Activated T-helper 9 cell treated with anti-CD3 and anti-CD28 coated beads, Interleukin-2, amount 50 U/mL, for 16 hours (primary cell): ENCODE results near the gene SHC2.
A peak's percentile ranks its signal among the peaks of the same experiment; 100 is the strongest.
"Not testable (repeated sequence)": the region's sequence is repeated elsewhere in the genome, so short reads cannot be mapped to it uniquely, and the experiment has no call there.

Experiments
- DNase-seq: peaks from one replicate; pipeline ENCODE4 v3.0.0-alpha.2; 2020; ENCODE audit warnings: low read depth

SHC2 gene

DNA sequence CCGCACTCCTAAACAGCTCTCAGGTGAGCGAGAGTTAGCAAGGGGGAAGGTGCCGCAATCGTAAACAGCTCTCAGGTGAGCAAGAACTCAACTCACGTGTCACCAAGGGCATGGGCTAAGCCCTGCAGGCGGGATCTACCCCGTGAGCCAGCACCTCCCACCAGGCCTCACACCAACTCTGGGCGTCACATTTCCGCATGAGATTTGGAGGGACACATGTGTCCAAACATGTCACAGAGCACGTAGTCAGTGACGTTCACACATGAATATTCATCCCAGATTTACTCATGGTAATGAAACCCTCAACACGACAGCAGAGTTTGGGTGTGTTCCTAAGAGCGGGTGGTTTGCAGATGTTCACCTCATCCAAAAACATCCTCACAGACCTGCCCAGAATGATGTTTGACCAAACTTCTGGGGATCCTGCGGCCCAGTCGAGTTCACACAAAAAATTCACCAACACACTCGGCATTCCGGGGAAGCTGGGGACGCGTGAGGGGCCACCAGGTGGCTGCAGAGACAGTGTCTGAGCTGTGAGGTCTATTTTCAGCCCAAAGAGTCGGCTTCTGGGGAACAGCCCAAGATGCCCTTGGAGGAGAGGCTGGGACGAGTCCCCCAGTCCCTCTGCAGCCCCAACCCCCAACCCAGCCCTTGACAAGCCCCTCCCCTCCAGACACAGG, 71.4 kb downstream of the SHC2 start:
- DNase-seq: no peak

DNA sequence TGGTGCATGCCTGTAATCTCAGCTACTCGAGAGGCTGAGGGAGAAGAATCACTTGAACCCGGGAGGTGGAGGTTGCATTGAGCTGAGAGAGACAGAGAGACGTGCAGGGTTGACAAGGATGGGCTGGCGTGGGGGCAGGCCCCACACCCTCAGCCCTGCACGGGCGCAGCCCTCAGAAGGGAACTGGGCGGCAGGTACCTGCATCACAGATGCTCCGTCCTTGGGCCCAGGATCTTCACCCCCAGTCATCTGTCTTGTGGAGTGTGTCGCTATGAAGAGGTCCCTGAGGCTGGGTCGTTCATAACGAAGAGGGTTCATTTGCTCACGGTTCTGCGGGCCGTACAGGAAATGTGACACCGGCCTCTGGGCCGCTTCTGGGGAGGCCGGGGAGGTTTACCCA, 72.1 kb downstream of the SHC2 start:
- no peak for DNase-seq

DNA sequence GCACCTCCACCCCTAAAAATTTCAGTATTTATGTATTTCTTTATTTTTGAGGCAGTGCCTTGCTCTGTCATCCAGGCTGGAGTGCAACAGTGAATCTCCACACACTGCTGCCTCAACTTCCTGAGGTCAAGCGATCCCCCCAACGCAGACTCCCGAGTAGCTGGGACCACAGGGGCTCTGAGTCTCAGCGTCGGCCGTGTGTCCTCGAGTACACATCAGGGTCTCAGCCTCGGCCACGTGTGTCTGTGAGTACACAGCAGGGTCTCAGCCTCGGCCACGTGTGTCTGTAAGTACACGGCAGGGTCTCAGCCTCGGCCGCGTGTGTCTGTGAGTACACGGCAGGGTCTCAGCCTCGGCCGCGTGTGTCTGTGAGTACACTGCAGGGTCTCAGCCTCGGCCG, 73.1 kb downstream of the SHC2 start:
- no peak for DNase-seq

DNA sequence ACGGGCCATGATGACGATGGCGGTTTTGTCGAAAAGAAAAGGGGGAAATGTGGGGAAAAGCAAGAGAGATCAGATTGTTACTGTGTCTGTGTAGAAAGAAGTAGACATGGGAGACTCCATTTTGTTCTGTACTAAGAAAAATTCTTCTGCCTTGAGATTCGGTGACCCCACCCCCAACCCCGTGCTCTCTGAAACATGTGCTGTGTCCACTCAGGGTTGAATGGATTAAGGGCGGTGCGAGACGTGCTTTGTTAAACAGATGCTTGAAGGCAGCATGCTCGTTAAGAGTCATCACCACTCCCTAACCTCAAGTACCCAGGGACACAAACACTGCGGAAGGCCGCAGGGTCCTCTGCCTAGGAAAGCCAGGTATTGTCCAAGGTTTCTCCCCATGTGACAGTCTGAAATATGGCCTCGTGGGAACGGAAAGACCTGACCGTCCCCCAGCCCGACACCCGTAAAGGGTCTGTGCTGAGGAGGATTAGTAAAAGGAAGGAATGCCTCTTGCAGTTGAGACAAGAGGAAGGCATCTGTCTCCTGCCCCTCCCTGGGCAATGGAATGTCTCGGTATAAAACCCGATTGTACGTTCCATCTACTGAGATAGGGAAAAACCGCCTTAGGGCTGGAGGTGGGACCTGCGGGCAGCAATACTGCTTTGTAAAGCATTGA, 74.1 kb downstream of the SHC2 start:
- not testable (repeated sequence) for DNase-seq

DNA sequence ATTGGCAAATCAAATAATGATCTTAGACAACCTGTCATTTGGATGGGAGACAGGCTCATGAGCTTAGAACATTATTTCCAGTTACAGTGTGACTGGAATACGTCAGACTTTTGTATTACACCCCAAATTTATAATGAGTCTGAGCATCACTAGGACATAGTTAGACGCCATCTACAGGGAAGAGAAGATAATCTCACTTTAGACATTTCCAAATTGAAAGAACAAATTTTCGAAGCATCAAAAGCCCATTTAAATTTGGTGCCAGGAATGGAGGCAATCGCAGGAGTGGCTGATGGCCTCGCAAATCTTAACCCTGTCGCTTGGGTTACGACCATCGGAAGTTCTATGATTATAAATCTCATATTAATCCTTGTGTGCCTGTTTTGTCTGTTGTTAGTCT, 74.6 kb downstream of the SHC2 start:
- DNase-seq: not testable (repeated sequence)

DNA sequence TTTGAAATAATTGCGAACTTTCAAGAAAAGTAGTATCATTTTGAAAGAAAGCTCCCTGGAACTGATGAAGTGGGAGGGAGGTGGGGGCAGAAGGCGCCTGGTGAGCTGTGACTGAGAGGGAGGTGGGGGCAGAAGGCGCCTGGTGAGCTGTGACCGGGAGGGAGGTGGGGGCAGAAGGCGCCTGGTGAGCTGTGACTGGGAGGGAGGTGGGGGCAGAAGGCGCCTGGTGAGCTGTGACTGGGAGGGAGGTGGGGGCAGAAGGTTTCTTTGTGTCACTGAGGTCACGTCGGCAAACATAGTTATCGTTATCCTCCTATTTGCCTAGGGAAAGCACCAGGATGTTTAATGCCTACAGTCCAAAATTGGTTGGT, 76.0 kb downstream of the SHC2 start:
- DNase-seq: no peak

DNA sequence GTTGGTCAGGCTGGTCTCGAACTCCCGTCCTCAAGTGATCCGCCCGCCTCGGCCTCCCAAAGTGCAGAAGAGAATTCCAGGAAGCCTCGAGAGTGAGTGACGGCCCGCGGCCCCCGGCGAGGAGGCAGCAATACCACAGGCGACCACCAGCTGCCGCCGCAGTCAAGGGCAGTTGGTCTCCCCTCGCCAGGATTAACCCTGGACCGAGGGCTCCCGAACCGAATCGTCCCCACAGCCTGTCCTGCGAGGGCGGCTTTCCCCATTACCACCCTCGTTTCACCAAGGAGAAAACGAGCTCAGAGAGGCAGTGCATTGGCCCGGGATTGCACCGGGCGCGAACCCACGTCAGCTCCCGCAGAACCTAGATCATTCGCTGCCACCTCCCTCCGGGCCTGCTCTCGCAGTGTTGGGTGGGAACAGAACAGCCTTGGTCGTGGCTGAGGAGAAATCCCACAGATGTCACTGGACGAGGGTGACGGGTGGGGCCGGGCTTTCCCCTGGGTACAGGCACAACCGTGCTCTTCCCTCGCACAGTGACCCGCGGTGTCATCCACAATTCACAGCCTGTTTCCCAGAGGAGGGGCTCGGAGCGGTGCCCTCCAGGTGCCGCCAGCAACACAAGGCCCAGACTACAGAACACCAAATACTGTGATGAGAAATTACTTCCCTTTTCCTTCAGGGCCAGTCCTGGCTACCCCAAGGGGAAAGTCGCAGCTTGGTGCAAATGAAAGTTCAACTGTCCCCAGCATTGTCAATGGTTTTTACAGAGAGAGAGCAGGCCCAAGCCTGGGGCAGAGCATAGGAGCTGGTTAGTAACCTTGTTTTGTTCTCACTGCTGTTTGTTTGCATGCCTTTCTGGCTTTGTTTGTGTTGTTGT, 76.7 kb downstream of the SHC2 start:
- no peak for DNase-seq

DNA sequence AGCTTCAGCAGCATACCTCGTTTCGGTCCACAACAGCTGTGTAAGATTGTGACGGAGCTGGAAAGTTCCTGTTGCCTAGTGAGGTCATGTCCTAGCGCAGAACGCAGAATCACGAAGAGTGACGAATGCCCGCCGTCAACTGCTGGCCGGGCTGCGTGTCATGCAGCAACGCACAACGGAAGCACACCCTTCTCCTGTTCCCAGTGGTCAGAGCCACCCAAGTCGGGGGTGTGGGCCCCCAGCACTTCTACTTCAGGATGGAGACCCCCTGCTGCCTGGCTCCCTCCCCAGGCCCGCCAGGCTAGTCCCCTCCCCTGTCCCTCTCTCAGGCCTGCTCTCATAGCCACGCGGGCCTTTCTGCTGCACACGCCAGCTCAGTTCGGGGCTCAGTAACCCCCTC, 77.8 kb downstream of the SHC2 start:
- no peak for DNase-seq

DNA sequence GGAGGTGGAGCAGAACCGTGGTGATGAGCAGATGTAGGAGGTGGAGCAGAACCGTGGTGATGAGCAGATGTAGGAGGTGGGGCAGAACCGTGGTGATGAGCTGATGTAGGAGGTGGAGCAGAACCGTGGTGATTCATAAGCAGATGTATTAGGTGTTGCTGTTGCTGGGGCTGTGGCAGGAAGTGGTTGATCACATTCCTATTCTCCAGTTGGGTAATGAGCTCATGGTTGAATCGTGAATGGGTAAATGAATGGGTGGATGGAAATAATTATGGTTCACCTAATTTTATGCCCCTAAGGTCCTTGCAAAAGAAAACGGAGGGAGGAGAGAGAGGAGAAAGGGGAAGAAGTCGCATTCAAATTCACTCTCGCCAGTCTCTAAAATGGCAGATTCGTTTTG, 78.3 kb downstream of the SHC2 start:
- DNase-seq: peak; percentile 16

DNA sequence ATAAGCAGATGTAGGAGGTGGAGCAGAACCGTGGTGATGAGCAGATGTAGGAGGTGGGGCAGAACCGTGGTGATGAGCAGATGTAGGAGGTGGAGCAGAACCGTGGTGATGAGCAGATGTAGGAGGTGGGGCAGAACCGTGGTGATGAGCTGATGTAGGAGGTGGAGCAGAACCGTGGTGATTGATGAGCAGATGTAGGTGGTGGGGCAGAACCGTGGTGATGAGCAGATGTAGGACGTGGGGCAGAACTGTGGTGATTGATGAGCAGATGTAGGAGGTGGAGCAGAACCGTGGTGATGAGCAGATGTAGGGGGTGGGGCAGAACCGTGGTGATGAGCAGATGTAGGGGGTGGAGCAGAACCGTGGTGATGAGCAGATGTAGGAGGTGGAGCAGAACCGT, 78.9 kb downstream of the SHC2 start:
- DNase-seq: peak; percentile 5

DNA sequence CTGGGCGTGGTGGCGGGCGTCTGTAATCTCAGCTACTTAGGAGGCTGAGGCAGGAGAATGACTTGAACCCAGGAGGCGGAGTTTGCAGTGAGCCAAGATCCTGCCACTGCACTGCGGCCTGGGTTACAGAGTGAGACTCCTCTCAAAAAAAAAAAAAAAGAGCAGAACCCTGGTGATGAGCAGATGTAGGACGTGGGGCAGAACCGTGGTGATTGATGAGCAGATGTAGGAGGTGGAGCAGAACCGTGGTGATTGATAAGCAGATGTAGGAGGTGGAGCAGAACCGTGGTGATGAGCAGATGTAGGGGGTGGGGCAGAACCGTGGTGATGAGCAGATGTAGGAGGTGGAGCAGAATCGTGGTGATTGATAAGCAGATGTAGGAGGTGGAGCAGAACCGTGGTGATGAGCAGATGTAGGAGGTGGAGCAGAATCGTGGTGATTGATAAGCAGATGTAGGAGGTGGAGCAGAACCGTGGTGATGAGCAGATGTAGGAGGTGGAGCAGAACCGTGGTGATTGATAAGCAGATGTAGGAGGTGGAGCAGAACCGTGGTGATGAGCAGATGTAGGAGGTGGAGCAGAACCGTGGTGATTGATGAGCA, 80.1 kb downstream of the SHC2 start:
- DNase-seq: not testable (repeated sequence)

DNA sequence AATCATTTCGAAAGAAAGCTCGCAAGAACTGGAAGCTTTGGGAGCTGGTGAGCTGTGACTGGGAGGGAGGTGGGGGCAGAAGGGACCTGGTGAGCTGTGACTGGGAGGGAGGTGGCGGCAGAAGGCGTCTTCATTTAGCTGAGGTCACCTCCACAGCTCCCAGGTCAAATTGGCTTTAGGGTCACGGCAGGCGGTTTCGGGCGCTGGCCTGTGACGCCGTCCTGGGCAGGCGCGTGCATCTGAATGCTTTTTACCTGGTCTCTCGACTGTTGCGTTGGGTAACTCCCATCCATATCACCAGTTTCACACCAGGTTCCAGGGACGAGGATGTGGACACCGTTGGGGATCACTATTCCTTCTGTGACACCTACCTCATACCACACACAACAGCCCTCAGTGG, 81.0 kb downstream of the SHC2 start:
- no peak for DNase-seq

DNA sequence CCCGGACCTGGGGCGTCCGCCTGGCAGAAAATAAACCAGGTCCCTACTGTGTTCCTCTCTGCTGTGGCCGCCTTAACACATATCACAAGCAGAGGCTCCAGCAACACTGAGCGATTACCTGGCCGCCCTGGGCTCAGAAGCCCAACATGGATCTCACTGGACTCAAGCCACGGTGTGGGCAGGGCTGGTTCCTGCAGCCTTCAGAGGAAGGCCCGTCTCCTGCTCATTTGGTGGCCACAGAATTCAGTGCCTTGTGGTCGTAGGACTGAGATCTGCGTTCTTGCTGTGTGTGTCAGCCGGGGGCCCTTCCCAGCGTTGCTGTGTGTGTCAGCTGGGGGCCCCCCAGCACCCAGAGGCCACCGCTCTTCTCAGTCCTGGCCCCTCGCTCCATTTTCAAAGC, 82.1 kb downstream of the SHC2 start:
- no peak for DNase-seq

DNA sequence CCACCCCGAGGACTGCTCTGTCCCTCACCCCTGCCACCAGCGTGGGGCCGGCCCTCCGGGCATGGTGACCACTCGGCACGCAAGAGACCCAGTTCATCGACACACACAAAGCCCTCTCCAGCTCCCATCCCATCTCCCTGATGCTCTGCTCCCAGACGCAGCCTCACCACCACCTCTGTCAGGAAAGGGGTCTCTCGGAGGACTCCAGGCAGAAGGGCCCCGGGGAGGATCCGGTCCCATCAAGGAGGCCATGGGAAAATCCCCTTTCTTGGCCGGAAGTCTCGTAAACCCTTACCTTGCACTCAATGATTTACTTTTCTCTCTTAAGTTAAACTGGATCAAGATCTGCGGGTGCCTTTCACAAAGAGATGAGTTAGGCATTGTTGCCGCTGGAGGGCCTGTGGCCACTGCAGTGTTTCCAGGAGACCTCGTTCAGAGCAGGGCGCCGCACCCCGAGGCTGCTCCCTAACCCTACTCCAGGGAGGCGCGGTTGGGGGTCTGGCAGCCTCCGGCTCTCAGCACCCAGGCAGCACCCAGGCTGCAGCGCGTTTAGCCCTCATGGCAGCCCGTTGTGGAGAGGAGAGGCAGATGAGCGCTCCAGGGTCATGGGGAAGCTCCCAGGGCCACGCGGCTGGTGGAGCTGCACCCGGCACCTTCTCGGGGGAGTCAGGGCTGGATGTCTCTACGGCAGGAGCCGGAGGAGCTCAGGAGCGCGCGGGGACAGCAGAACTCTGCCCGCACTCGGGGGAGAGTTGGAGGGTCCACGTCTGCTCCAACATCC, 82.8 kb downstream of the SHC2 start:
- DNase-seq: no peak

DNA sequence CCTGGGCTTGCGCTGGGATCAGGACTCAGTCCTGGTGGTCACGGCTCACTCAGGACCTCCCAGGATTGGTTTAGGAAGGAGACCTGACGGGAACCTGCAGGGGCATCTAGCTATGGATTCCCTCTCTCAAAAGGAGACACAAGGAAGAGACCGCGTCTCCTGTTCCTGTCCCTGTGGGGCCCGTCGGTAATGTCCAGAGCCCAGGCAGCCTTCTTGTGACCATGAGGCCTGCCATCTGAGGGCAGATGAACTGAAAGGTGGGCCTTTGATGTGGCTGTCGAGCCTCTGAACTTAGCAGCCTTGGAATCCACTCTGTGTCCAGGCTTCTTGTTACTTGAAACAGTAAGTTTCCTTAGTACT, 84.7 kb downstream of the SHC2 start:
- DNase-seq: no peak

DNA sequence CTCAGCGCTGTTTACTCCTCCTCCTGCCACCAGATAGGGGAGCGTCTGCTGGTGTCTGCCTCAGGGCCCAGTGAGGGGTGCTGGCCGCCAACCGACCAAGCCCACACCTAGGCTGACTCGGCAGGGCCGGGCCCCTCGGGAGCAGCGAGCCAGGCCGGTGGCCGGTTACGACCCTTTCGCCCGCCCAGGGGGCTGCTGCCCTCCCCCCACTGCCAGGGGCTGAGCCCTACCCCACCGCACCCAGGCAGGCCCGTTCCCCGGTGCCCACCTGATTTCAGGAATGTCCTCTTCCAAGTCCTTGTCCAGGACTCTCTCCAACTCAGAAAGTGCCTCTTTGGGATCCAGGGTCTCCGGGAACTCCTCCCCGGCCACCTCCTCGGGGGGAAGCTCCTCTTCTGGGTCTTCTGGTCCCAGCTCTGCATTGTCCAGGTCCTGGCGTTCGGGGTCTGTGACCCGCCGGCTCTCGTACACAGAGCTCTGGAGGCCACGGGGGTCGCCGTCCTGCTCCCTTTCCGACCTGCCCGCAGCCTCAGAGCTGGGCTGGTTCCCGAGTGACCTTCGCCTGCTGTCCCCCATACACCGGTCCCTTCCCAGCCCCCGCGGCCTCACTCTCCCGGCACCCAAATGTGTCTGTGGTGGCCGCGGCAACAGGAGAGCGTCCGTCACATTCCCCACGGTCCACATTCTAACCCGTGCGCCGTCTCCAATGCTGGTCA, 85.3 kb downstream of the SHC2 start:
- DNase-seq: no peak

DNA sequence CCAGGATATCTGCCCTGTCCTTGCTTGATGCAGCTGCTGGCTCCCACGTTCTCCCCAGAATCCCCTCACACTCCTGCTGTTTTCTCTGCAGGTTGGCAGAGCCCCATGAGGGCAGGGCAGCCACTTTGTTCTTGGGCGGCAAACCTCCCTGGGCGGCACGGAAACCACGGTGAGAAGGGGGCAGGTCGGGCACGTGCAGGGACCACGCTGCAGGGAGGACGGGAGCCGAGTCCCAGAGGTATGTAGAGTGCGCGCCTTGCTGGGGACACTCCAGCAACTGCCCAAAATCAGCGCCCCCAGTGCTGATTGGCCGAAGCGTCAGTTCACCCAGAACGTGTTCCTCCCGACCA, 86.0 kb downstream of the SHC2 start:
- DNase-seq: no peak

DNA sequence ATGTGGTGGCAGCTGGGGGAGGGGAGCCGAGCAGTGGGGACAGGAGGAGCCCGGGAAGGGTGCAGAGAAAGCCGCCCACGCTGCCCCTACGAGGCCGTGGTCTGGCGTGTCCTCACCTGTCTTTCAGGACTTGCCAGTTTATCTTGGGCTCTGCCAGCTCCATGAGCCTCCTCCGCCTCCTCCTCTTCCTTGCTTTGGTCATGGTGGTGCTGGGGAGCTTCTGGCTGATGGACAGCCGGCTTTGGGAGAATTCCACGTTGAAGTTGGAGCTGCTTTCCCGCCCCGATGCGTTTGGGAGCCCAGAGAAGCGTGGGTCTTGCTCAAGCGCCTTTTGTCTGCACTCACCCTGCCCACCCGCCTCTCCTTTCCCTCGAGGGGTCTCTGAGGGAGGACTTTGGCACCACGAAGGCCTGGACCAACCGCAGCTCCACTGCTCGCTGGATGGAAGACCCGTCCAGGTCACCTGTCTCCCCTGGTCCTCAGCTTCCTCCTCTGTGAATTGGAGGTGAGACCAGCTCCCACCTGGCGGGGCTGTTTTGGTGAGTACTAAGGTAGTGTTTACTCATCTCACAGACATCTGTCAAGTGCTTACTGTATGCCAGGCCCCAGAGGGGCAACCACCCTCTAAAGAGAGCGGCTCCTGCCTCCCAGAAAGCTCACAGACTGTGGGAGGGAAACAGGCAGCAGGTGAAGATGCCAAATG, 86.5 kb downstream of the SHC2 start:
- DNase-seq: no peak

DNA sequence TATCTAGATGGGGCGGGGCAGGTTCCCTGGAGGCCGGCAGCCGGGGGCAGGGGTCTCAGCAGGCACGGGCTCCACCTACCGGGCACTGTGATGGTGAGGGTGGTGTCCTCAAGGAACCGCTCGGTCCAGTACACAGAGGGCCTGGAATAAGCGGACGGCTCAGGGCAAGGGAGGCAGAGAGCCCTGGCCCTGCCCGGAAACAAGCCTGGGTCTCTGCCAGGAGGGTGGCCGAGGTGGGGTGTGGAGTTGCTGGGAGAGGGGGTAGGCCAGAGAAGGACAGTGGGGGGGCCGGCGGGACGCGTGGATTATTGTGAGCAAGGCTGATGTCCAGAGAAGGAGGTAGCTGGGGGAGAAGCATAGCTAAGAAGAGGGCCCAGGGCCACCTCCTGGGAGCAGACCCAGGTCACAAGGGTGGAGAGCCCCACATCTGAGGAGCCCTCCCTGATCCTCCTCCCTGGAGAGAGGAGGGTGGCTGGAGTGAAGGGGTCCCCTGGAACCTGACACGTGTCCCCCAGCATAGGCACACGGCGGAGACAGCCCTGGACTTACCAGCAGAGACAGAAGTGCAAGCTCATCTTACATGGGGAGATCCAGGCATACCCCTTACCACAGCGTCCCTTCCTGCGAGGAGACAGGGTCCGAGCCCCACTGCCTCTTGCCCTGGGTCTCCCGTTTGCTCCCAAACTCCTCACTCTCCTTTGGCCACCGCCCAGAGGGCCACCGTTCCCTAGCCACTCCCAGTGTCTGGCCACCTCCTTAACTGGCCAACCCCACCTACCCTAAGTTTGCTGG, 87.2 kb downstream of the SHC2 start:
- no peak for DNase-seq

DNA sequence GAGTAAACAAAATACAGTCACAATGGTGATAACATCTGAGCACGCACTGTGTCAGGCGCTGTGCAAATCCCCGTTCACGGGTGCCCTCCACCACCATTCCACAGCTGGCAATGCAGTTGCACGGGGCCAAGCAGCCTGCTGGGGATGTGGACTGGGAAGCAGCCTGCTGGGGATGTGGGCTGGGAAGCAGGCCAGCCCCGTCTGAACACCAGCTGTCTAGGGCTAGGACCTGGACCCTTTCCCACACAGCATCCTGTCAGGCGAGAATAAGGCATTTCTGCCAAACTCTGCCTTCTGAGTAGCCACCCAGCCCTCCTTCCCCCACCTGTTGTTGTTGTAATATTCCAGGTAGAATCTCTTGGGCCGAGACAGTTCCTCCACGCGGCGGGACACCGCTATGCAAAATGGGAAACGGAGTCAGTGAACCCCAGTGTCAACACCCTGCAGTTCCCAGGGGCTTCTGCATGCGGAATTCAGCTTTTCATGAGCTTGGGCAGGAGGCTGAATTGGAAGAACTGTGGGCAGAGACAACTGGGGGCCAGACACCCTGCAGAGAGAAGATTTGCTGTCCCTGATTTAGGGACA, 88.4 kb downstream of the SHC2 start:
- DNase-seq: no peak
